Effector CD8-positive, alpha-beta T cell (primary cell): ENCODE measurements around the gene SPG11.
"Not testable (repeated sequence)": the region's sequence is repeated elsewhere in the genome, so short reads cannot be mapped to it uniquely, and the experiment has no call there.

Experiments used
- DNase-seq: peaks from one replicate; lab custom pipeline; 2025; lab: John Stamatoyannopoulos, UW

Gene SPG11

DNA sequence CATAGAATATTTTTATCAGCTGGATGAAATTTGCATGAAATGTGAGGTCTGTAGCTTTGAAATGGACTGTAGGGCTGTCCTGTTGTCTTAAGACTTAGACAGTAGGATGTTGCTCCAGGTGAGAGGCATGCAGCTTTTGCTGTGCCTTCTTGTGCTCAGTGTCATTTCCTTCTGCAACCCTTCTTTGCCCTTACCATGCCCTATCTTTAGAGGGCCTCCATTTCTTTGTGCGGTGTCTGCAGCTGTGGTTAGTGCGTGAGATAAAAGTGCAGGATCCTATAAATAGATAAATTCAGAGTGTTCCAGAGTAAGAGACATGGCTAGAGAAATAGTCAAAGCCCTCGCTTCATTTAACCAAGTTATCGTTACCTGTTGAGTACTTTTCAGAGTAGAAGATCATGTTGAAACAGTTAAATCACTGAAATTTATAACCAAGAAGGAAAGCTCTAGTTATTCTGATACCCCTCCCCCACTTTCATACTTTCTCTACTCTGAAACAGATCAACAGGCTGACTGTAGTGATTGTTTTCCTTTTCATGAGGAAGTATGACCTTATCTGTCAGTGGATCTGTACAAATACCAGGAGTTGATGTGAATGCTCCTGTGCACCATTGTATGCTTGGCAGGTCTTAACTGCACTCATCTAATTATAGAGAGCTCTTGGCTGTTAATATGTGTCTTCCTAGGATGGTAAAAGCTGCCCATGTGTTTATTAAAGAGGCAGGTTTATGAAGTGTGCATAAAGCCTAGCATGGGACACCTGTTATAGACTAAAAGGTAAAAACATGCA, 108.3 kb downstream of the SPG11 start:
- no peak for DNase-seq

DNA sequence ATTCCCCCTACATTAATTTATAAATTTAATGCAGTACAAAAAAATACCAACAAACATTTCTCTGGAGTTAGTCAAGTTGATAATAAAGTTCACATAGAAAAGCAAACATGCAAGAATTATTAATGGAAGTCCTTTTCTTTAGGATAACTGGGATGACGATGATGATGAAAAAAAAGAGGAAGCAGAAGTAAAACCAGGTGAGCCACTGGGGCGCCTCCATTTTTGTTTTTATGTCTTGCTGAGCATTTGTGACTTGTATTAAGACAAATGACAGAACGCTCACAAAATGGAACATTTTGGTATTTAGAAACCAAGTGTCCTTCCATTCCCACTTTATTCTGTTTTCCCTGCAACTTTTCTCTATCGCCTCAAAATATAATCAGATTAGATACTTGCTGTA, 112.7 kb downstream of the SPG11 start:
- no peak for DNase-seq

DNA sequence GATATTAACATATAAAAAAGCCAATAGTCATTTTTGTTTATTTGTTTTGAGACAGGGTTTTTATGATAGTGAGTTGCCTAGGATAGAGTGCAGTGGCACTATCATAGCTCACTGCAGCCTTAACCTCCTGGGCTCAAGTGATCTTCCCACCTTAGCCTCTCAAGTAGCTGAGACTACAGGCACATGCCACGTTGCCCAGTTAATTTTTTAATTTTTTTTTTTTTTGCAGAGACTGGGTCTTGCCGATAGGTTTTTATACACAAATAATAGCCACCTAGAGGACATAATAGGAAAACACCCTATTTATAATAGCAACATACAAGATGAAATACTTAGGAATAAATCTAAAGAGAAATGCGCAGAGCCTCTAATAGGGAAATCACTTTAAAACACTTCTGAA, 113.2 kb downstream of the SPG11 start:
- DNase-seq = no peak

DNA sequence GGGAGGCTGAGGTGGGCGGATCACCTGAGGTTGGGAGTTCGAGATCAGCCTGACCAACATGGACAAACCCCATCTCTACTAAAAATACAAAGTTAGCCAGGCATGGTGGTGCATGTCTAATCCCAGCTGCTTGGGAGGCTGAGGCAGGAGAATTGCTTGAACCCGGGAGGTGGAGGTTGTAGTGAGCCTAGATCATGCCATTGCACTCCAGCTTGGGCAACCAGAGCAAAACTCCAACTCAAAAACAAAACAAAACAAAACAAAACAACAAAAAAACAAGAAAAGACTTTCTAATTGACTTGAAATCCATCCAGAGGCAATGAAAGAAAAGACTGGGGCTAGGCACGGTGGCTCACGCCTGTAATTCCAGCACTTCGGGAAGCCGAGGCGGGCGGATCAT, 114.3 kb downstream of the SPG11 start:
- not testable (repeated sequence) for DNase-seq

DNA sequence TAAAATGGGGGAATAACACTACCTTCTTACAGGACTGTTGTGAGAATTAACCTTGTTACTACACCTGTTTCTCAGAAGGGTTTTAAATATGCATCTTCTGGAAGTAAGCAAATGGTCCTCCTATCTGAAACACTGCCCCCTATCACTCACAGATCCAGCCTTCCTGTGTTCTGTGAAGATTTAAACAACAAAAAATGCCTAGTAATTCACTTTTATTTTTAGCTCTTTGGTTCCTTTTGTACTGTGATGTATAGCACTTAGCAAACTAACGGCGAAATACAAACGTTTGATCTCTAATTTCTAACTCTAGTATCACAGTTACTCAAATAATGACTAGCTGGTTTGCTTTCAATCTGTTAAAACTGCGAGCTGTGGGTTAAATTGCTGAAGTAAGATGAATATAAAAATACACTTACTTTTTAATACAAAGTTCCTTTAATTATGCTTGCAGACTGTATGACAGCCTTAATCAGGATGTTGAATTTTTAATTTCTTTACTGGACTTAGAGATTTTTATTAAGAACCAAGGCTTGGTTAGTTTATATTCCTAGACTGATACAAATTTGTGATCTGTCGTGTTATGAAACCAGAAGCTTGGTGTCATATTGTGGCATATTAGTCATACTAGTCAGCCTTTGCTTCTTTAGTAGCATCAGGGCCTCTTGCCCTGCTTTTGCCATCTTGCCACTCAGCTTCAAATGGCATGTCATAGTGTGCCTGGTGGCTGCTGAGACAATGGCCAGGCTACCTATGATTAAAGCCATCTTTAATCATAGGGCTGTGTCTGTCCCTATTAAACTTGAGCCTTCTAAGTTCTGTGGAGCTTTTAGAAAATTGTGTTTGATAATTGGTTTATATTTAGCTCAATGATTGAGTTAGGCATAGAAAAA, 117.3 kb downstream of the SPG11 start:
- no peak for DNase-seq

DNA sequence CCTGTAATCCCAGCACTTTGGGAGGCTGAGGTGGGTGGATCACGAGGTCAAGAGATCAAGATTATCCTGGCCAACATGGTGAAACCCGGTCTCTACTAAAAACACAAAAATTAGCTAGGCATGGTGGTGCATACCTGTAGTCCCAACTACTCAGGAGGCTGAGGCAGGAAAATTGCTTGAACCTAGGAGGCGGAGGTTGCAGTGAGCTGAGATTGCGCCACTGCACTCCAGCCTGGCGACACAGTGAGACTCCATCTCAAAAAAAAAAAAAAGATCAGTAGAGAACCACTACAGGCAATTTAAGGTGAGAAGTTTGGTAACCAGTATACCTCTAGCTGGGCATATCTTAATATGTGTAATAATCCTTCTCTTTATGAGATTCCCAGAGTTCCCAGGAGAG, 118.7 kb downstream of the SPG11 start:
- not testable (repeated sequence) for DNase-seq

DNA sequence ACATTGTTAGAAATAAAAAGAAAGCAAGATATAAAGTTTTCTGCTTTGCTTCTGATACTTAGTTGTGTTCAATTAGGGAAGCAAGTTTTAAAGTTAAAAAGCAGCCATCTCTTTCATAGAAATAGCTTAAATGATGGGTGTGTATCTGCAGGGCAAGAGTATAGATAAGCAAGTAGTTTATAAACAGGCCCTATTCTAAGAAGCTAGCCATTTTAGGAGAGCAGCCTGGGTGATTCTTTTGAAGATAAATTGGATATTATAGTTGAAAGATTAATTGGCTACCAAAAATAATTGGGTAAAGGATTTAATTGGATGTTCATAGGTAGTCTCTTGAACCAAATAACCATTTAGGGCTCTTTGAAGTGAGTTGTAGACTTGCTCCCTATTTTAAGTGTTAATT, 120.9 kb downstream of the SPG11 start:
- DNase-seq = no peak

DNA sequence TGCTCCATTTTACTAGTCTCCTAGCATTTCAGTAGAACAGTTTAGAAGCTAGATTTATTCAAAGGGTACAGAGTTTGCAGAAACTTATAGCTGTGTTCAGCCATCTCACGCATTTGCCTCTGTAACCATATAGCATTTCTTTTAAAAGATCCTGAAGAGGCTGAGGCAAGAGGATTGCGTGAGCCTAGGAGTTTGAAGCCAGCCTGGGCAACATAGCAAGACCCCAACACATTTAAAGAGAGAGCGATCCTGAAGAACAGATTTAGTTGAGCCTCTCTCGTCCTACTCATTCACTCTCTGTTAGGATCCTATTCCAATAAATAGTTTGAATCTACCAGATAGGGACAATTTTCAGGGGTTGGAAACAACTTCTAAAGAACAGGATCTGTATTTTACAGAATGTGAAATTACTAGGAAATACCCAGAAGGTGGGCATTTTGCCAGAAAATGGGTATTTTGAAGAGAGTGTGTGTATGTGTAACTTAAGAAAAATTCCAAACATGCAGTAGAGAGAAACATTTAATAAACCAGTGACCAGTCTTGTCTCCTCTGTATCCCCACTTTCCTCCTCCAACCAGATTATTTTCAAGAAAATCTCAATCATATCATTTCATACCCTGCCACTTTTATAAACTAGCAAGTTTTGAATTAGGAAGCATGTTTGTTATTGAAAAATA, 122.0 kb downstream of the SPG11 start:
- DNase-seq = no peak

DNA sequence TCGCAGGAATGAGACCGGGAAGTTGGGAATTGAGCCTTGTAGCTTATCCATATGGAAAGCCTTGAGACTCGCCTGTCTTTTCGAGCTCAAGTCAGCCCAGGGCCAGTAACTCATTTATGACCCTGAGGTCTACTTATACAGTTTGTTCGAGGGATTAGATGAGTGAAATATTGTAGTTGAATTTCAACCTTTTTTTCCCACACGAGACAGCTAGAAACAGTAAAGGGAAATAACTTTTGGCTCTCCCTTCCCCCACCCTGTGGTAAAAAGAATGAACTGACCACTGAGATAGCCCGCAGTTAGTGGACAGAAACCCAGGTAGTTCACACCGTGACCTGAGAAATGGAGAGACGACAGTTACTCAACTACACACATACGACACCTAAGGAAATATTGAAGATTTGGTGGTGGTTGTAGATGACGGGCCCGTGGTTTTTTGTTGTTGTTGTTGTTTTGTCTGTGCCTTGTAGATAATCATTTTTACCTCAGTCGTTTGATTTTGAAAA, 125.7 kb downstream of the SPG11 start:
- no peak for DNase-seq

DNA sequence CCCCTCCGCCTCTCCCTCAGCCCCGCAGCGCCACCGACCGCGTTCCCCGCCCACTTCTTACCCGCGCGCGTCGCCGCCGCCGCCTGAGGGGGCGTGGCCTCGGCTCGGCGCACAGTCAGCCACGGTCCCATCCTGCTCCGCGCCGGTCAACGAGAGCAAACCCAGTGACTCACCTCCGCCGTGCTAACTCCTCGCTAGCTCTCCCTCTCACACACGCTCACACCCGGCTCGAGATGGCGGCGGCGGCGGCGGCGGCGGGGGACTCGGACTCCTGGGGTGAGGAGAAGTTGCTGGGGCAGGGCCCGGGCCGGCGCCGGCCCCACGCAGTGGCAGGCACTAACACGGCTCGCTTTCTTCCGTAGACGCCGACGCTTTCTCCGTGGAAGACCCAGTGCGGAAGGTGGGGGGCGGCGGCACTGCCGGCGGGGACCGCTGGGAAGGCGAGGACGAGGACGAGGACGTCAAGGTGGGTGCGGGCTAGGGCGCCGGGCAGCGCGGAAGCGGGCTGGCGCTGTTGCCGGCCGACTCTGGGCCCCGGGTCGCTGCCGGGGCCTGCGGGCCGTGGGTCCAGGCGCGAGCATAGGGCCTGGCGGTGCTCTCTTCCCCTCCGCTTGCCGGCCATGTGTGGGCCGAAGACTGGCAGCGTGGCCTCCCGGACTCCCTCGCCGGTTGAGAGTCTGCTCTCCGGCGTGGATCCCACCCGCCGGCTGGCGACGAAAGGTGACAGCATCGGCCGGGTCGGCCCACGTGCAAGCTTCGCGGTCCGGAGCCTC, 126.3 kb downstream of the SPG11 start, which contains the start of gene EIF3J:
EIF3J (plus strand) TSS at position 186 of the 773 bp plus-strand sequence; CDS start at position 234, 48 bp downstream.
- peak; percentile 86 for DNase-seq

DNA sequence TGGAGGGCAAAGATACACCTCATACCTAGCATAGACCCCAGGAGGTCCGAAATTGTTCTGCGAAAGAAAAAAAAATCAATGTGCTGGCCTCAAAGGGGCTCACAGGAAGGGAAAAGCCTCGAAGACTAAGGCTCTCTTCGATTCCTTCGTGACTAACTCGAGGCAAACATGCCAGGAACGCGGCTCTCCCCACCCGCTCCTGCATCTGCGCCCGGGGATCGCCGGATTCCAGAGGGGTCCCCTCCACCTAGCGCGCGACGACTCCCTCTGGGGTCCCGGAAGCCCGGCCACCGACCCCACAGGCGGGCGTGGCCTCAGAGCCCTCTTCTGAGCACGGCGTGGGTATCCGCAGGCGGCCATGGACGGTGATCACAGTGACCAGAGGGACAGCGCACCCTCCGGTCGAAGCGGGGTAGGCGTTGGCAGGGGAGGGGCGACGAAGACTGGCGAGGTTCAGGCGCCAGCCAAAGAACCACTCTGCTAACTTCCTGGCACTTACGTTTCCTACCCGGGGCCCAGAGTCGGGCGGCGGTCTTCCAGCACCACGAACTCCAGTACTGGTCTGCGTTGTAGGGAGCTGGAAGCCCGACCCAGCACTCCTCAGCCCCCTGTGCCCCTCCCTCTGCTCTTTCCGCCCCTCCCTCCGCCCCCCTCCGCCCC, 127.0 kb downstream of the SPG11 start:
- DNase-seq = no peak

DNA sequence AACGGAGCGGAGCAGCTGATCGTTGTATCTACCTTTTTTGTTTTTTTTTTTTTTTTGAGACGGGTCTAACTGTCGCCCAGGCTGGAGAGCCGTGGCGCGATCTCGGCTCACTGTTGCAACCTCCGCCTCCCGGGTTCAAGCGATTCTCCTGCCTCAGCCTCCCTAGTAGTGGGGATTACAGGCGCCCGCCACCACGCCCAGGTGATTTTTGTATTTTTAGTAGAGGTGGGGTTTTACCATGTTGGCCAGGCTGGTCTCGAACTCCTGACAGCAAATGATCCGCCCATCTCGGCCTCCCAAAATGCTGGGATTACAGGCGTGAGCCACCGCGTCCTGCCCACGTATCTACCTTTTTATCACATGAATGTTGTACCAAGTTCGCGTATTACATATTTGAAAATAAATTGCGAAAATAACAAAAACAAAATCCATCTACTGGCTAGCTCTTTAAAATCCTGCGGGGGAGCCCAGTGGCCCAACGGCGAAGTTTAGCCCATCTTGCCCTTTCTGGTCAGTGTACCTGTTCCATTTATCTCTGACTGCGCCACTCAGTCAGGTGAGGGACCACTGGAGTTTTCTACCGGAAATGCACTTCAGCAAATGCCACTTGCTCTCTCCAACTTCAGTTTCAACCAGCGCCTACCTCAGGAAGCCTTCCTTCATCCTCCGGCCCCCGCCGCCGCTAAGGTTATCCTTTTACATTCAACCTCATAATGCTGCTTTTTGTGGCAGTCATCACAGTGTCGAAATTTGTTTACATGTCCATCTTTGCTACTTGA, 127.8 kb downstream of the SPG11 start:
- no peak for DNase-seq

DNA sequence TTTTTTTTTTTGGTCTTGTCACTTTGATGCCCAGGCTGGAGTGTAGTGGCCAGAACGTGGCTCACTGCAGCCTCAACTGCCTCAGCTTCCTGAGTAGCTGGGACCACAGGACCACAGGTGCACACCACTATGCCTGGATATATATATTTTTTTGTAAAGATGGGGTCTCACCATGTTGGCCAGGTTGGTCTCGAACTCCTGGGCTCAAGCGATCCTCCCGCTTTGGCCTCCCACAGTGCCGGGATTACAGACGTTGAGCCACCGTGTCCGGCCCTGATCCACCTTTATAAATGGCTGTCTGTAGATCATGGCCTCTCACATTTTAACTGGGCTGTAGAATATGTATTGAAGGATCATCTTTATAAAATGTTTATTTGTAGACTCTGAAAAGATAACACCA, 128.4 kb downstream of the SPG11 start:
- DNase-seq = no peak

DNA sequence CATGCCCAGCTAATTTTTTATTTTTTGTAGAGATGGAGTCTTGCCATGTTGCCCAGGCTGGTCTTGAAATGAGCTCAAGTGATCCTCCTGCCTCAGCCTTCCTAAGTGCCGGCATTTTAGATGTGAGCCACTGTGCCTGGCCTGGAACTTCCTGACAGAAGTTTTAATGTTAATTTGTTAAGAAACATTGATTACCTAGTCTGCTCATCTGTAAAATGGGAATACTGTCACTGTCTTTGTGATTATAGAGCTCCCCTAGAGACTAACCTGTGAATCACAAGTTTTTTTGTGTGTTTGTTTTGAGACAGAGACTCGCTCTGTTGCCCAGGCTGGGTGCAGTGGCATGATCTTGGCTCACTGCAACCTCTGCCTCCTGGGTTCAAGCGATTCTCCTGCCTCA, 130.8 kb downstream of the SPG11 start:
- DNase-seq = no peak

DNA sequence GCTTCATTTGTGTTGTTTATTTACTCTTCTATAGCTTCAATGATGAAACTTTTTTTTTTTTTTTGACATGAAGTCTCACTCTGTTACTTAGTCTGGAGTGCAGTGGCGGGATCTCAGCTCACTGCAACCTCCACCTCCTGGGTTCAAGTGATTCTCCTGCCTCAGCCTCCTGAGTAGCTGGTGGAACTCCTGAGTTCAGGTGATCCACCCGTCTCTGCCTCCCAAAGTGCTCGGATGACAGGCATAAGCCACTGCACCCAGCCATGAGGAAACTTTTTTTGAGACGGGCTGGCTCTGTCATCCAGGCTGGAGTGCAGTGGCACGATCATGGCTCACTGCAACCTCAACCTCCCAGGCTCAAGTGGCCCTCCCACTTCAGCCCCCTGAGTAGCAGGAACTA, 131.2 kb downstream of the SPG11 start:
- not testable (repeated sequence) for DNase-seq

DNA sequence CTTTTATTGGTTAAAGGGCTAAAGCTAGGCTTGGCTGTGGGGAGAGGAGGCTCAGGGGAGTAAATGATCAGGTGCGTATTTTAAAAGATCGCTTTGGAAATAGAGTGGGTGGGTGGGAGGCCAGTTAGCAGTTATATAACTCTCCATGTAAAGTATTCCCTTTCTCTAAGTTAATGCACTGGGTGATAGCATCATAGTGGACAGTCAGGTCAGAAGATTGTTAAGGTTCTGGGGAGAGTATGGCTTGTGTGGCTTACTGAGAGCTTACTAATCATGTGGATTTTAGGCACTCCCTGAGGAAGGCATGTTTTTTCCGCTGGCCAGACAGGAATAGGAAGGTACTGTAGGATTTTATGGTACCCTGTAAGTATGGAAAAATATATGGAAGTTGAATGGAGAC, 132.8 kb downstream of the SPG11 start:
- DNase-seq = no peak

DNA sequence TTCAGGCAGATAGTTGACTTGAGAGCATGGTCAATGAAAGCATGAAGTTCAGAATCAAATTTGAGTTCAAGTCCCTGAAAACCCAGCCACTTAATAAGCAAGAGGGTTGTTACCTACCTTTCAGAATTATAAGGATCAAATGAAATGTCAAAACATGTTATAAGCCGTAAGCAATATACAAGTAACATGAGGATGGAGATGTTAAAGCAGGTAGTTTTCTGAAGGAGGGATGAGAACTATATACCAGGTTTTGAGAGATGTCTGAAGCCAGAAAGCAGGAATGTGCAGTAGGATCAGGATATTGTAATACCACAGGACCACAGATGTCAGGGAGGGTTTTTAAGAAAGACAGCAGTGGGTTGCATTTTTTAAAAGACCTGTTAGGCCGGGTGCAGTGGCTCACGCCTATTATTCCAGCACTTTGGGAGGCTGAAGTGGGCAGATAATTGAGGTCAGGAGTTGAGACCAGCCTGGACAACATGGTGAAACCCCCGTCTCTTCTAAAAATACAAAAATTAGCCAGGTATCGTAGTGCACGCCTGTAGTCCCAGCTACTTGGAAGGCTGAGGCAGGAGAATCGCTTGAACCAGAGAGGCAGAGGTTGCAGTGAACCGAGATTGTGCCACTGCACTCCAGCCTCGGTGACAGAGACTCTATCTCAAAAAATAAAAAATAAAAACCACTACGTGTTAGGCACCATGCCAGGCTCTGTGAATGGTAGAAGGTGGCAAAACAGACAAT, 133.4 kb downstream of the SPG11 start:
- DNase-seq = no peak

DNA sequence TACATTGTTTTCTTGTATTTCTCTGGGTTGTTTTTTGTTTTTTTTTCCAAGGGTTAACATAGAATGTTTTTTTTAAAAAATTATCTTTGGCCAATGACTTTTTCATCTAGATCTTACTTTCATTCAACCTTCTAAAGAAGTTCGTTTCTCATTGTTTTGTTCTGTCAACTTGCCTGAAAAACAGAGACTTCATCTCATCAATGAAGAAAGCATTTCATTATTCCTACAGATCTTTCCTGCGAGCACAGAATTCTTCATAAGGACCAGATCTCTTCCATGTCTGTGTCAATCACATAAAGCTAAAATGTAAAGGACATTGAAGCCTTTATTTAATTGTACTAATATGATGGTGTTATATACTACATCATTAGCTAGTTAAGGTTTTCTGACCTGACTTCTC, 136.2 kb downstream of the SPG11 start:
- DNase-seq = no peak

DNA sequence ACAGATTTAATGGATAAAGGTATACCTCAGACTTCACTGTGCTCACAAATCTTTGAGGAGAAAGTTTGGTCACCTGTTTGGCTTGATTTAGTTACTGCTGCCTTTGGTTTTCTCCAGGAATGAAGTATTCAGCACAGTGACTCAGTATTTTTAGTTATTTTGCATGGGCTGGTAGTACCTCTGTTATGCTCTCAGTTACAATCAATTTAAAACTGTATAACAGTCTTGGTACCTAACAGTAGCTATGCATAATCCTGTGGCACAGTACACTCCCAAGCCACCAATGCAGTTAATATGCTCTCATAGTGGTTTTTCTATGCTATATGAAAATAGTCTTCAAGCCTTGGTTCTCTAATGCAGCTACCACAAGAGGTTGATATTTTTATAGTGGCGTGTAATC, 138.4 kb downstream of the SPG11 start:
- DNase-seq = no peak
